OCI-LY3 (cell line): ENCODE results near the gene LRRC15.

Experiments
- EZH2phosphoT487 ChIP-seq: fragments of 200-600 bp; shearing (Covaris generic); IDR thresholded peaks from 2 replicates; pipeline ENCODE4 v1.6.1; 2018; ENCODE audit warnings: antibody characterized with exemption, mixed run types, low read depth
- TF ChIP-seq, protein P1 (sequence below): fragments of 200-600, 300-600 bp; sonication (generic); IDR thresholded peaks from 2 replicates; pipeline ENCODE4 v1.5.1; 2014; ENCODE audit warnings: antibody characterized with exemption, low read length, low read depth

GRCh38 chr3:194325424-194326153 is 44.0 kb downstream of the LRRC15 start:
- no peak for TF ChIP-seq EZH2phosphoT487
- TF ChIP-seq, protein P1, sequence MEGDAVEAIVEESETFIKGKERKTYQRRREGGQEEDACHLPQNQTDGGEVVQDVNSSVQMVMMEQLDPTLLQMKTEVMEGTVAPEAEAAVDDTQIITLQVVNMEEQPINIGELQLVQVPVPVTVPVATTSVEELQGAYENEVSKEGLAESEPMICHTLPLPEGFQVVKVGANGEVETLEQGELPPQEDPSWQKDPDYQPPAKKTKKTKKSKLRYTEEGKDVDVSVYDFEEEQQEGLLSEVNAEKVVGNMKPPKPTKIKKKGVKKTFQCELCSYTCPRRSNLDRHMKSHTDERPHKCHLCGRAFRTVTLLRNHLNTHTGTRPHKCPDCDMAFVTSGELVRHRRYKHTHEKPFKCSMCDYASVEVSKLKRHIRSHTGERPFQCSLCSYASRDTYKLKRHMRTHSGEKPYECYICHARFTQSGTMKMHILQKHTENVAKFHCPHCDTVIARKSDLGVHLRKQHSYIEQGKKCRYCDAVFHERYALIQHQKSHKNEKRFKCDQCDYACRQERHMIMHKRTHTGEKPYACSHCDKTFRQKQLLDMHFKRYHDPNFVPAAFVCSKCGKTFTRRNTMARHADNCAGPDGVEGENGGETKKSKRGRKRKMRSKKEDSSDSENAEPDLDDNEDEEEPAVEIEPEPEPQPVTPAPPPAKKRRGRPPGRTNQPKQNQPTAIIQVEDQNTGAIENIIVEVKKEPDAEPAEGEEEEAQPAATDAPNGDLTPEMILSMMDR, result no peak
